ENCODE results near the gene CCDC18. TPM values are rescaled to one million over a fixed set of nuclear protein-coding genes. Genes with fewer than 3 reads are reported as not detected.

The CCDC18 gene
- total RNA-seq, 1 experiment from 2014 or later, result 18.1 TPM

GRCh38 chr1:93196591-93196990 is 16.1 kb downstream of the CCDC18 start:
- Histone ChIP-seq H3K4me2 (ENCODE audit: low read length) (no peak overlapping the region), H3K4me3 (replicated peaks in 1 of 2; ENCODE audit: low read depth in 1 of 2, low read length in 2 of 2) (no peak overlapping the region), H2AFZ (ENCODE audit: low read depth, low read length, poor library complexity, severe bottlenecking) (no peak overlapping the region), H3K27ac (ENCODE audit: low read depth, low read length) (no peak overlapping the region), H3K9me2 (ENCODE audit: insufficient read depth) (no peaks in the 10 kb centered on the region), H3K36me3 (ENCODE audit: control insufficient read depth in 1 of 2, insufficient read depth in 2 of 2, low read length in 2 of 2) (peaks cover 8 to 12% of the 10 kb centered on the region in 2 experiments; a peak in 3 of 4 replicates), H3K27me3 (ENCODE audit: insufficient read depth, low read length) (no peaks in the 10 kb centered on the region), H3K79me2 (ENCODE audit: insufficient read depth, low read length) (no peaks in the 10 kb centered on the region), H3K9ac (ENCODE audit: low read length) (no peak overlapping the region), H4K20me1 (ENCODE audit: insufficient read depth) (no peaks in the 10 kb centered on the region), H3K4me1 (ENCODE audit: control insufficient read depth in 1 of 2, insufficient read depth in 2 of 2, low read length in 2 of 2) (no peaks in the 10 kb centered on the region), H3K9me3 (ENCODE audit: control insufficient read depth in 1 of 2, insufficient read depth in 1 of 2, low read depth in 1 of 2, low read length in 2 of 2) (no peaks in the 10 kb centered on the region)
- DNase-seq (ENCODE audit: low read depth, low spot score) (no peak), ATAC-seq (no peak)
- CTCF ChIA-PET, result no interaction called here
- BruUV-seq (replicated peaks), result no TSS peak
- TF ChIP-seq YY1 (IDR thresholded peaks at IDR 0.05; ENCODE audit: extremely low read depth, insufficient replicate concordance, low read depth, low read length), result no peak
- no peak for TF ChIP-seq RAD21 (IDR thresholded peaks at IDR 0.05; ENCODE audit: low read depth)
- TF ChIP-seq CTCF (IDR thresholded peaks at IDR 0.05 in 2 of 3, conservative IDR thresholded peaks at IDR 0.05 in 1 of 3; ENCODE audit: borderline replicate concordance in 1 of 3, insufficient read depth in 1 of 3, low read depth in 2 of 3, low read length in 2 of 3), result no peak
- no peak for TF ChIP-seq JUND (IDR thresholded peaks at IDR 0.05)
- no peak for TF ChIP-seq SIN3A (IDR thresholded peaks at IDR 0.05; ENCODE audit: low read depth)
- TF ChIP-seq EGR1 (IDR thresholded peaks at IDR 0.05; ENCODE audit: low read depth), result no peak
- TF ChIP-seq ELF1 (IDR thresholded peaks at IDR 0.05; ENCODE audit: borderline replicate concordance, low read depth), result no peak
- no peak for TF ChIP-seq ZBTB33 (IDR thresholded peaks at IDR 0.05; ENCODE audit: extremely low read depth, insufficient replicate concordance, low read length)
- TF ChIP-seq CEBPB (IDR thresholded peaks at IDR 0.05; ENCODE audit: low read depth), result no peak
- TF ChIP-seq EZH2phosphoT487 (IDR thresholded peaks at IDR 0.05; ENCODE audit: borderline replicate concordance), result no peak
- TF ChIP-seq MAX (IDR thresholded peaks at IDR 0.05), result no peak
- TF ChIP-seq POLR2A (IDR thresholded peaks at IDR 0.05; ENCODE audit: borderline replicate concordance, extremely low read depth, insufficient read depth, insufficient read length), result no peak
- TF ChIP-seq FOSL1 (IDR thresholded peaks at IDR 0.05; ENCODE audit: low read depth), result no peak
- POLR2A ChIA-PET, result no interaction called here
- intact Hi-C loops (cut with micrococcal nuclease), result no loop called here
- RAD21 ChIA-PET (ENCODE audit: low non-redundant PET in 1 of 2, low total read pairs in 2 of 2, uncharacterized antibody in 2 of 2, unreplicated experiment in 2 of 2), result no interaction called here

Data from HCT116 (cell line).